H1 (cell line): ENCODE measurements around the gene ADGRA3. TPM values are rescaled to one million over a fixed set of nuclear protein-coding genes. Genes with fewer than 3 reads are reported as not detected.

ENCODE experiments used
- ATF2 ChIP-seq: IDR thresholded peaks from 2 replicates; pipeline ENCODE4 v1.6.1; 2012; ENCODE audit warnings: low read length, inconsistent platforms
- ATF3 ChIP-seq: IDR thresholded peaks from 2 replicates; pipeline ENCODE4 v1.6.1; 2011; ENCODE audit warnings: low read depth, mild to moderate bottlenecking, low read length; ENCODE audit not compliant: insufficient read depth
- CHD1 ChIP-seq: IDR thresholded peaks from 2 replicates; pipeline ENCODE4 v1.6.1; 2012; ENCODE audit warnings: low read depth, low read length, improper control_type of control experiment
- CHD7 ChIP-seq: fragments of 300-600 bp; sonication (generic); IDR thresholded peaks from 2 replicates; pipeline ENCODE4 v1.7.1; 2012; ENCODE audit warnings: low read length, moderate library complexity, mild to moderate bottlenecking, inconsistent platforms; ENCODE audit not compliant: insufficient replicate concordance
- FOSL1 ChIP-seq: IDR thresholded peaks from 2 replicates; pipeline ENCODE4 v1.6.1; 2011; ENCODE audit warnings: mild to moderate bottlenecking, low read depth, low read length, moderate library complexity; ENCODE audit not compliant: insufficient read depth
- MAFK ChIP-seq: IDR thresholded peaks from 2 replicates; pipeline ENCODE4 v1.6.1; 2012; ENCODE audit warnings: low read depth, mild to moderate bottlenecking, improper control_type of control experiment, low read length
- RXRA ChIP-seq: IDR thresholded peaks from 2 replicates; pipeline ENCODE4 v1.6.1; 2011; ENCODE audit warnings: low read depth, mild to moderate bottlenecking, low read length, moderate library complexity; ENCODE audit not compliant: insufficient read depth
- SAP30 ChIP-seq: fragments of 300-600 bp; sonication (generic); IDR thresholded peaks from 2 replicates; pipeline ENCODE4 v1.7.1; 2012; ENCODE audit warnings: low read length, moderate library complexity, mild to moderate bottlenecking, inconsistent platforms; ENCODE audit not compliant: insufficient read depth, insufficient replicate concordance
- polyA plus RNA-seq, 7 experiments: library from polyadenylated mRNA; depleted of rRNA in 3 of 7; stranded (reverse) in 5 of 7; unstranded in 2 of 7; fragments of >200 nt in 5 of 7; fragments of 200-250 nt in 2 of 7; gene quantifications; 1 replicate in 5 of 7; 2 replicates in 1 of 7; 4 replicates in 1 of 7; pipeline versions ENCODE4 v1.2.1 to v1.2.3, GENCODE V29; 2011 to 2013; ENCODE audit warnings: missing spikeins in 2 of 7, mixed read lengths in 2 of 7
- total RNA-seq: library from RNA; stranded (reverse); fragmentation: NEBNext Ultra II Directional; extraction: Animal tissue kit (Norgen Biotek cat#: 25700); gene quantifications from 2 replicates; pipeline ENCODE4 v1.2.1, GENCODE V29; 2021

Gene ADGRA3
- total and polyA plus RNA-seq, 2 of the 8 experiments (the other 6 are each of a cell fraction or from before 2014, with no cell fraction given), result 31.5 to 63.0 TPM

- no peak for TF ChIP-seq FOSL1
- TF ChIP-seq MAFK, result no peak
- no peak for TF ChIP-seq ATF3
- TF ChIP-seq RXRA, result no peak
- no peak for TF ChIP-seq SAP30
- no peak for TF ChIP-seq ATF2
- TF ChIP-seq CHD7, result no peak
- TF ChIP-seq CHD1, result no peak
Observed at GRCh38 chr4:22515888-22516541, at the start of gene ADGRA3 (continued).
